ENCODE results near the gene DCAF6.

Gene DCAF6

DNA sequence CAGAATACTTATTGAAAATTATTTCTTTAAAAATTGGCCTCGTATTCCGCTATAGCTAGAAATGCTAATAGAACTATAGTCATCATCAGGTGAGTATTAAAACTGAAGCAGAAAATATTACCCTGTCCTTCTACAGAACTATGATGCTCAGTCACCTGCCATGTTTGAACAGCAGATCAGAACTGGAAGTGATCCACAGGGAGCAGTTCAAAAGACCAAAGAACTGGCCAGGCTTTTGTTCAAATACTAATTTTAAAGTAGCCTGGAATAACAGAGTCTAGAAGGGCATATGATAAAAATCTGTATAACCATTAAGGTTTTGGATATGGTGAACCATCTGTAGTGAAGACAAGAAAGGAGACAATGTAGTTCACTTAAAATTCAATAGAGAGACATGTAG, 105.9 kb downstream of the DCAF6 start:
- WGBS (ENCODE audit: extremely low coverage, insufficient coverage, insufficient read length): no CpG with 5 or more reads among the region's 2 CpGs
- H2AFZ ChIP-seq (ENCODE audit: insufficient read depth, low read length, poor library complexity): no peak overlapping the region

DNA sequence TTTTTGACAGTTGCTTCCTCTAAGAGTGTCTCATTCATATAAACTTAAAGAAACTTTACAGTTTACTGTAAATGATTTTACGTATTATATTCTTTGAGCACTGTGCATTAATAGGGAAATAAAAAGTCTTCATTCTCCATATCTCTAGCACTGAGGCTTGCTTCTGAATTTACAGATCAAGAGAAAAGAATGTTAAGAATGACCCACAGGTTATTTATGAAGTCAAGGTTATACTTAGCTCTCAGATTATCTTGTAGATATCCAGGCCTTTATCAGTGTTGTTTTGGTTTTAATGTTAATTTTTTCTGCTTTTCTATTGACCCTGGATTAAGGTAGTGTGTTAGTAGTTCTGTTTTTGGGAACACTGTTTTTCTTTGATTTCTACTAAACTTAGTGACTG, 108.8 kb downstream of the DCAF6 start:
- Histone ChIP-seq H2AK5ac (ENCODE audit: low read length) (no peak overlapping the region), H2BK5ac (ENCODE audit: low read depth, low read length, poor library complexity) (no peak overlapping the region), H3K4ac (ENCODE audit: low read depth, low read length) (no peak overlapping the region), H3K79me2 (ENCODE audit: control insufficient read depth, insufficient read depth, low read length, poor library complexity) (no peaks in the 10 kb centered on the region), H3K27ac (ENCODE audit: low read depth, low read length) (no peak overlapping the region), H2BK12ac (ENCODE audit: low read length) (no peak overlapping the region), H3K4me1 (ENCODE audit: control insufficient read depth in 1 of 2, insufficient read depth in 2 of 2, low read length in 2 of 2) (no peaks in the 10 kb centered on the region), H3K9ac (ENCODE audit: low read length) (no peak overlapping the region), H3K79me1 (ENCODE audit: low read length) (no peaks in the 10 kb centered on the region), H3K14ac (ENCODE audit: low read length) (no peak overlapping the region), H4K91ac (ENCODE audit: low read depth, low read length) (no peak overlapping the region), H3K23ac (ENCODE audit: low read length) (no peak overlapping the region), H3K4me2 (ENCODE audit: low read length) (no peak overlapping the region), H4K8ac (ENCODE audit: low read depth, low read length) (no peak overlapping the region), H2BK120ac (ENCODE audit: insufficient read depth, low read length, poor library complexity) (no peak overlapping the region), H4K12ac (ENCODE audit: low read depth, low read length) (no peak overlapping the region), H3K36me3 (ENCODE audit: control insufficient read depth in 1 of 2, insufficient read depth in 2 of 2, low read length in 2 of 2) (peaks cover 2 to 5% of the 10 kb centered on the region in 2 experiments), H2AFZ (ENCODE audit: insufficient read depth, low read length, poor library complexity) (no peak overlapping the region), H3K27me3 (ENCODE audit: insufficient read depth, low read length) (no peaks in the 10 kb centered on the region), H3K18ac (ENCODE audit: low read length) (no peak overlapping the region), H3K9me3 (ENCODE audit: insufficient read depth, low read depth, low read length) (no peaks in the 10 kb centered on the region), H3K4me3 (ENCODE audit: low read depth, low read length) (no peak overlapping the region)
- DNase-seq: peak in 1 of 2 donors; percentile 54
- WGBS (ENCODE audit: extremely low coverage, insufficient coverage, insufficient read length): no CpG with 5 or more reads among the region's 1 CpG

More for the DNA sequence above, 105.9 kb downstream of the DCAF6 start:
- H4K8ac ChIP-seq (ENCODE audit: low read depth, low read length): no peak overlapping the region
- H3K4me3 ChIP-seq (ENCODE audit: low read depth, low read length): no peak overlapping the region
- H2BK120ac ChIP-seq (ENCODE audit: insufficient read depth, low read length, poor library complexity): no peak overlapping the region
- no peak overlapping the region for H2BK12ac ChIP-seq (ENCODE audit: low read length)
- H2AK5ac ChIP-seq (ENCODE audit: low read length): no peak overlapping the region
- H3K23ac ChIP-seq (ENCODE audit: low read length): no peak overlapping the region
- H3K79me2 ChIP-seq (ENCODE audit: control insufficient read depth, insufficient read depth, low read length, poor library complexity): no peaks in the 10 kb centered on the region
- no peak overlapping the region for H3K18ac ChIP-seq (ENCODE audit: low read length)
- no peaks in the 10 kb centered on the region for H3K9me3 ChIP-seq (ENCODE audit: insufficient read depth, low read depth, low read length)
- no peaks in the 10 kb centered on the region for H3K27me3 ChIP-seq (ENCODE audit: insufficient read depth, low read length)
- H3K4me1 ChIP-seq (ENCODE audit: control insufficient read depth in 1 of 2, insufficient read depth in 2 of 2, low read length in 2 of 2): no peaks in the 10 kb centered on the region
- H3K14ac ChIP-seq (ENCODE audit: low read length): no peak overlapping the region
- H4K91ac ChIP-seq (ENCODE audit: low read depth, low read length): no peak overlapping the region
- no peak overlapping the region for H3K27ac ChIP-seq (ENCODE audit: low read depth, low read length)
- H4K12ac ChIP-seq (ENCODE audit: low read depth, low read length): no peak overlapping the region
- H3K79me1 ChIP-seq (ENCODE audit: low read length): no peaks in the 10 kb centered on the region
- H3K36me3 ChIP-seq (ENCODE audit: control insufficient read depth in 1 of 2, insufficient read depth in 2 of 2, low read length in 2 of 2): peaks cover 2 to 5% of the 10 kb centered on the region in 2 experiments
- no peak for DNase-seq
- H3K4me2 ChIP-seq (ENCODE audit: low read length): no peak overlapping the region
- no peak overlapping the region for H3K9ac ChIP-seq (ENCODE audit: low read length)
- H2BK5ac ChIP-seq (ENCODE audit: low read depth, low read length, poor library complexity): no peak overlapping the region
- H3K4ac ChIP-seq (ENCODE audit: low read depth, low read length): no peak overlapping the region

DNA sequence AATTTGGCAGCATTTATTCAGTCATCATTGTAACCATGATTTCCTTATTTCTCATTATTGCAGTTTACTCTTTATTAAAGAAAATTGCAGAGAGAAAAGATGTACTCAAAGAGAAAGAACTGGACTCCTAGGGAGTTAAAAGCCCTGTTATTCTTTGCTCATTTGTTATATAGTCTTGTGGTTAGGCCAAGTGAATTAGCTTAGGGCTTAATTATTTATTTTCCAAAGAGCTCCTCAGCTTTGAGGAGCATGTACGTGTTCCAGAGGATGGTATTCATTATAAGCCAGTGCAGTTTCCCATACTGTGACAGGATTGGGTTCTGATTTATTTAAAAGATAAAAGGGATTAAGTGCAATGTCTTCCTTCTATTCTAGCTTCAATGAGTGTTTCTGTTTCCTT, 113.8 kb downstream of the DCAF6 start:
- Histone ChIP-seq H4K8ac (ENCODE audit: low read depth, low read length) (no peak overlapping the region), H3K27ac (ENCODE audit: low read depth, low read length) (no peak overlapping the region), H4K12ac (ENCODE audit: low read depth, low read length) (no peak overlapping the region), H3K4ac (ENCODE audit: low read depth, low read length) (no peak overlapping the region), H3K4me1 (ENCODE audit: control insufficient read depth in 1 of 2, insufficient read depth in 2 of 2, low read length in 2 of 2) (no peaks in the 10 kb centered on the region), H3K9me3 (ENCODE audit: insufficient read depth, low read depth, low read length) (no peaks in the 10 kb centered on the region), H3K79me2 (ENCODE audit: control insufficient read depth, insufficient read depth, low read length, poor library complexity) (no peaks in the 10 kb centered on the region), H3K4me3 (ENCODE audit: low read depth, low read length) (no peak overlapping the region), H4K91ac (ENCODE audit: low read depth, low read length) (no peak overlapping the region), H3K36me3 (ENCODE audit: control insufficient read depth in 1 of 2, insufficient read depth in 2 of 2, low read length in 2 of 2) (peaks cover 2 to 4% of the 10 kb centered on the region in 2 experiments), H3K23ac (ENCODE audit: low read length) (no peak overlapping the region), H2AK5ac (ENCODE audit: low read length) (no peak overlapping the region), H3K18ac (ENCODE audit: low read length) (no peak overlapping the region), H3K4me2 (ENCODE audit: low read length) (no peak overlapping the region), H3K79me1 (ENCODE audit: low read length) (no peaks in the 10 kb centered on the region), H2AFZ (ENCODE audit: insufficient read depth, low read length, poor library complexity) (no peak overlapping the region), H2BK120ac (ENCODE audit: insufficient read depth, low read length, poor library complexity) (no peak overlapping the region), H2BK12ac (ENCODE audit: low read length) (no peak overlapping the region), H3K14ac (ENCODE audit: low read length) (no peak overlapping the region), H3K27me3 (ENCODE audit: insufficient read depth, low read length) (no peaks in the 10 kb centered on the region), H2BK5ac (ENCODE audit: low read depth, low read length, poor library complexity) (no peak overlapping the region), H3K9ac (ENCODE audit: low read length) (no peak overlapping the region)
- WGBS (ENCODE audit: extremely low coverage, insufficient coverage, insufficient read length): no CpG with 5 or more reads among the region's 1 CpG
- DNase-seq: no peak

DNA sequence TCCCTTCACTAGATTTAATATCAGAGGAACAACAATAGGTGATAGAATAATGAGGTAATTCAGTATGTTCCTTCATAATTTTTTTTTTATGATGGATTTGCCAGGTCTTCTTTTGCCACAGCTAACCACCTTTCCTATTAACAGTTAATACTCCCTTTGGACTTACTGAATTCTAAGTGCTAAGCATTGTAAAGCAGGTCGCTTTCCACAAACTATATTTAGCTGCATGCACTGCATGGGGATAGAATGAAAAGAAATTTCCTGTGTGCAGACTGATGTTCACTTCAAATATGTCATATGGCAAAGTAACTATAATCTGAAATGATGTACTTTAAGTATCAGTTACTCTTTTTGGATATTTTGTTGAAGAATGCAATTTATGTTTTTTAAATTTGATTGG, 114.4 kb downstream of the DCAF6 start:
- H3K9ac ChIP-seq (ENCODE audit: low read length): no peak overlapping the region

More for the DNA sequence above, 114.4 kb downstream of the DCAF6 start:
- no peak overlapping the region for H3K4me3 ChIP-seq (ENCODE audit: low read depth, low read length)
- no peak overlapping the region for H2AK5ac ChIP-seq (ENCODE audit: low read length)
- H3K23ac ChIP-seq (ENCODE audit: low read length): no peak overlapping the region
- no peak overlapping the region for H3K27ac ChIP-seq (ENCODE audit: low read depth, low read length)
- DNase-seq: no peak
- H4K91ac ChIP-seq (ENCODE audit: low read depth, low read length): no peak overlapping the region
- no peak overlapping the region for H2BK5ac ChIP-seq (ENCODE audit: low read depth, low read length, poor library complexity)
- H2BK12ac ChIP-seq (ENCODE audit: low read length): no peak overlapping the region
- peaks cover 2 to 4% of the 10 kb centered on the region in 2 experiments for H3K36me3 ChIP-seq (ENCODE audit: control insufficient read depth in 1 of 2, insufficient read depth in 2 of 2, low read length in 2 of 2)
- no peaks in the 10 kb centered on the region for H3K79me1 ChIP-seq (ENCODE audit: low read length)
- WGBS (ENCODE audit: extremely low coverage, insufficient coverage, insufficient read length): no CpG with 5 or more reads among the region's 1 CpG
- H3K4ac ChIP-seq (ENCODE audit: low read depth, low read length): no peak overlapping the region
- no peak overlapping the region for H2BK120ac ChIP-seq (ENCODE audit: insufficient read depth, low read length, poor library complexity)
- H2AFZ ChIP-seq (ENCODE audit: insufficient read depth, low read length, poor library complexity): no peak overlapping the region
- H3K18ac ChIP-seq (ENCODE audit: low read length): no peak overlapping the region
- H4K8ac ChIP-seq (ENCODE audit: low read depth, low read length): no peak overlapping the region
- no peak overlapping the region for H4K12ac ChIP-seq (ENCODE audit: low read depth, low read length)
- no peaks in the 10 kb centered on the region for H3K4me1 ChIP-seq (ENCODE audit: control insufficient read depth in 1 of 2, insufficient read depth in 2 of 2, low read length in 2 of 2)
- no peak overlapping the region for H3K14ac ChIP-seq (ENCODE audit: low read length)
- H3K79me2 ChIP-seq (ENCODE audit: control insufficient read depth, insufficient read depth, low read length, poor library complexity): no peaks in the 10 kb centered on the region
- H3K27me3 ChIP-seq (ENCODE audit: insufficient read depth, low read length): no peaks in the 10 kb centered on the region
- no peaks in the 10 kb centered on the region for H3K9me3 ChIP-seq (ENCODE audit: insufficient read depth, low read depth, low read length)
- no peak overlapping the region for H3K4me2 ChIP-seq (ENCODE audit: low read length)

Measured in trophoblast cell (in vitro differentiated cells and primary cell).